ENCODE data around the gene SLC22A14. TPM values are rescaled to one million over a fixed set of nuclear protein-coding genes. Genes with fewer than 3 reads are reported as not detected.

Gene SLC22A14
- total and polyA plus RNA-seq, 10 of the 15 experiments (the other 5 are each of a cell fraction or from before 2014, with no cell fraction given) = not detected

DNA sequence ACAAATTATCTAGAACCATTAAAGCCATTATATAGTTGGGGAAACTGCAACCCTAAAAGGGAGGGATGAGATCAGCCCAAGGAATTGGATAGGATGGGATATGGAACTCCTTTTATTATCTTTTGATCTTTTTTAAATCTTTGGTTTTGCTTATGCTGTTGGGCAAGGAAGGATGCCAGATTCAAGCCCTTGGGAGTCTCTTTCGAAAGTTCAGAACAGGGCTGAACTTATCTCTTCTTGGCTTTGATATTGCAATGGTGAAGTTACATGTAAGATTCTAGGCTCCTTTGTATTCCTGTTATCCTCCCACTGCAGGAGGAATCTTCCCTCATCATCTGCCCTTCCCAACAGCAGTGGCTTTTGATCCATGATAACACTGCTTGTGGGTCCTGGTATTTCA, 26.5 kb upstream of the SLC22A14 start:
- no TSS peak for BruUV-seq (replicated peaks)
- DNase-seq (ENCODE audit: low read depth, low spot score) (no peak), FAIRE-seq (no peak), ATAC-seq (no peak)
- intact Hi-C loops (cut with micrococcal nuclease; ENCODE audit: unreplicated experiment) (no loop called here), in situ Hi-C loops (cut with MboI) (no loop called here)
- Histone ChIP-seq H3K9ac (ENCODE audit: control insufficient read depth, insufficient read depth, low read length) (no peak overlapping the region), H3K9me3 (replicated peaks; ENCODE audit: control insufficient read depth, insufficient read depth, low read length) (no peaks in the 10 kb centered on the region), H3K4me2 (ENCODE audit: control insufficient read depth, insufficient read depth) (no peak overlapping the region), H2AFZ (ENCODE audit: control insufficient read depth, low read depth, low read length) (no peak overlapping the region), H3K4me1 (ENCODE audit: control insufficient read depth, insufficient read depth, low read length) (no peaks in the 10 kb centered on the region), H4K20me1 (ENCODE audit: control insufficient read depth, insufficient read depth) (no peaks in the 10 kb centered on the region), H3K4me3 (no peak overlapping the region), H3K36me3 (ENCODE audit: control insufficient read depth in 2 of 2, insufficient read depth in 2 of 2, low read length in 1 of 2) (peaks cover 9 to 16% of the 10 kb centered on the region in 2 experiments; a peak in 3 of 4 replicates), H3K27me3 (replicated peaks in 1 of 2; ENCODE audit: control insufficient read depth in 2 of 2, insufficient read depth in 2 of 2, low read length in 1 of 2) (no peaks in the 10 kb centered on the region), H3K27ac (ENCODE audit: control insufficient read depth, insufficient read depth) (no peak overlapping the region), H3K79me2 (ENCODE audit: control insufficient read depth, insufficient read depth, low read length) (no peaks in the 10 kb centered on the region)
- WGBS (ENCODE audit: insufficient coverage, insufficient replicate concordance, low lambda C conversion rate, missing lambda C conversion rate) = 100% methylated on average over 1 of the region's 1 CpG
- ChIA-PET RAD21 (ENCODE audit: unreplicated experiment) (no interaction called here), POLR2A (interaction anchor here (0.7 kb wide), 1 partner anchor 12 kb away, joined by 3 read pairs; no protein-coding TSS in a partner anchor), SMC1A (ENCODE audit: uncharacterized antibody, unreplicated experiment) (interaction anchor here (0.9 to 1.9 kb wide), 2 partner anchors 17 to 46 kb away, joined by 3 to 5 read pairs; no protein-coding TSS in a partner anchor), CTCF (no interaction called here)
- TF ChIP-seq MYB (IDR thresholded peaks at IDR 0.05; ENCODE audit: borderline replicate concordance, low read depth, low read length) (no peak), JUND (IDR thresholded peaks at IDR 0.05; ENCODE audit: low read depth, low read length) (no peak), FOS (IDR thresholded peaks at IDR 0.05; ENCODE audit: borderline replicate concordance, extremely low read depth, insufficient read length) (no peak), TCF7 (IDR thresholded peaks at IDR 0.05; ENCODE audit: borderline replicate concordance) (no peak), BMI1 (IDR thresholded peaks at IDR 0.05; ENCODE audit: borderline replicate concordance) (no peak), BHLHE40 (IDR thresholded peaks at IDR 0.05; ENCODE audit: borderline replicate concordance in 1 of 2, low read depth in 2 of 2, low read length in 1 of 2) (no peak), SREBF2 (IDR thresholded peaks at IDR 0.05; ENCODE audit: low read length) (no peak)
- TF ChIP-seq, protein P1, sequence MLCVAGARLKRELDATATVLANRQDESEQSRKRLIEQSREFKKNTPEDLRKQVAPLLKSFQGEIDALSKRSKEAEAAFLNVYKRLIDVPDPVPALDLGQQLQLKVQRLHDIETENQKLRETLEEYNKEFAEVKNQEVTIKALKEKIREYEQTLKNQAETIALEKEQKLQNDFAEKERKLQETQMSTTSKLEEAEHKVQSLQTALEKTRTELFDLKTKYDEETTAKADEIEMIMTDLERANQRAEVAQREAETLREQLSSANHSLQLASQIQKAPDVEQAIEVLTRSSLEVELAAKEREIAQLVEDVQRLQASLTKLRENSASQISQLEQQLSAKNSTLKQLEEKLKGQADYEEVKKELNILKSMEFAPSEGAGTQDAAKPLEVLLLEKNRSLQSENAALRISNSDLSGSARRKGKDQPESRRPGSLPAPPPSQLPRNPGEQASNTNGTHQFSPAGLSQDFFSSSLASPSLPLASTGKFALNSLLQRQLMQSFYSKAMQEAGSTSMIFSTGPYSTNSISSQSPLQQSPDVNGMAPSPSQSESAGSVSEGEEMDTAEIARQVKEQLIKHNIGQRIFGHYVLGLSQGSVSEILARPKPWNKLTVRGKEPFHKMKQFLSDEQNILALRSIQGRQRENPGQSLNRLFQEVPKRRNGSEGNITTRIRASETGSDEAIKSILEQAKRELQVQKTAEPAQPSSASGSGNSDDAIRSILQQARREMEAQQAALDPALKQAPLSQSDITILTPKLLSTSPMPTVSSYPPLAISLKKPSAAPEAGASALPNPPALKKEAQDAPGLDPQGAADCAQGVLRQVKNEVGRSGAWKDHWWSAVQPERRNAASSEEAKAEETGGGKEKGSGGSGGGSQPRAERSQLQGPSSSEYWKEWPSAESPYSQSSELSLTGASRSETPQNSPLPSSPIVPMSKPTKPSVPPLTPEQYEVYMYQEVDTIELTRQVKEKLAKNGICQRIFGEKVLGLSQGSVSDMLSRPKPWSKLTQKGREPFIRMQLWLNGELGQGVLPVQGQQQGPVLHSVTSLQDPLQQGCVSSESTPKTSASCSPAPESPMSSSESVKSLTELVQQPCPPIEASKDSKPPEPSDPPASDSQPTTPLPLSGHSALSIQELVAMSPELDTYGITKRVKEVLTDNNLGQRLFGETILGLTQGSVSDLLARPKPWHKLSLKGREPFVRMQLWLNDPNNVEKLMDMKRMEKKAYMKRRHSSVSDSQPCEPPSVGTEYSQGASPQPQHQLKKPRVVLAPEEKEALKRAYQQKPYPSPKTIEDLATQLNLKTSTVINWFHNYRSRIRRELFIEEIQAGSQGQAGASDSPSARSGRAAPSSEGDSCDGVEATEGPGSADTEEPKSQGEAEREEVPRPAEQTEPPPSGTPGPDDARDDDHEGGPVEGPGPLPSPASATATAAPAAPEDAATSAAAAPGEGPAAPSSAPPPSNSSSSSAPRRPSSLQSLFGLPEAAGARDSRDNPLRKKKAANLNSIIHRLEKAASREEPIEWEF (IDR thresholded peaks at IDR 0.05; ENCODE audit: insufficient replicate concordance, low read depth, low read length) = no peak
- TF ChIP-seq, protein P2, sequence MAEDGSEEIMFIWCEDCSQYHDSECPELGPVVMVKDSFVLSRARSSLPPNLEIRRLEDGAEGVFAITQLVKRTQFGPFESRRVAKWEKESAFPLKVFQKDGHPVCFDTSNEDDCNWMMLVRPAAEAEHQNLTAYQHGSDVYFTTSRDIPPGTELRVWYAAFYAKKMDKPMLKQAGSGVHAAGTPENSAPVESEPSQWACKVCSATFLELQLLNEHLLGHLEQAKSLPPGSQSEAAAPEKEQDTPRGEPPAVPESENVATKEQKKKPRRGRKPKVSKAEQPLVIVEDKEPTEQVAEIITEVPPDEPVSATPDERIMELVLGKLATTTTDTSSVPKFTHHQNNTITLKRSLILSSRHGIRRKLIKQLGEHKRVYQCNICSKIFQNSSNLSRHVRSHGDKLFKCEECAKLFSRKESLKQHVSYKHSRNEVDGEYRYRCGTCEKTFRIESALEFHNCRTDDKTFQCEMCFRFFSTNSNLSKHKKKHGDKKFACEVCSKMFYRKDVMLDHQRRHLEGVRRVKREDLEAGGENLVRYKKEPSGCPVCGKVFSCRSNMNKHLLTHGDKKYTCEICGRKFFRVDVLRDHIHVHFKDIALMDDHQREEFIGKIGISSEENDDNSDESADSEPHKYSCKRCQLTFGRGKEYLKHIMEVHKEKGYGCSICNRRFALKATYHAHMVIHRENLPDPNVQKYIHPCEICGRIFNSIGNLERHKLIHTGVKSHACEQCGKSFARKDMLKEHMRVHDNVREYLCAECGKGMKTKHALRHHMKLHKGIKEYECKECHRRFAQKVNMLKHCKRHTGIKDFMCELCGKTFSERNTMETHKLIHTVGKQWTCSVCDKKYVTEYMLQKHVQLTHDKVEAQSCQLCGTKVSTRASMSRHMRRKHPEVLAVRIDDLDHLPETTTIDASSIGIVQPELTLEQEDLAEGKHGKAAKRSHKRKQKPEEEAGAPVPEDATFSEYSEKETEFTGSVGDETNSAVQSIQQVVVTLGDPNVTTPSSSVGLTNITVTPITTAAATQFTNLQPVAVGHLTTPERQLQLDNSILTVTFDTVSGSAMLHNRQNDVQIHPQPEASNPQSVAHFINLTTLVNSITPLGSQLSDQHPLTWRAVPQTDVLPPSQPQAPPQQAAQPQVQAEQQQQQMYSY (CRISPR knock-in tag; IDR thresholded peaks at IDR 0.05) = no peak
- TF ChIP-seq, protein P3, sequence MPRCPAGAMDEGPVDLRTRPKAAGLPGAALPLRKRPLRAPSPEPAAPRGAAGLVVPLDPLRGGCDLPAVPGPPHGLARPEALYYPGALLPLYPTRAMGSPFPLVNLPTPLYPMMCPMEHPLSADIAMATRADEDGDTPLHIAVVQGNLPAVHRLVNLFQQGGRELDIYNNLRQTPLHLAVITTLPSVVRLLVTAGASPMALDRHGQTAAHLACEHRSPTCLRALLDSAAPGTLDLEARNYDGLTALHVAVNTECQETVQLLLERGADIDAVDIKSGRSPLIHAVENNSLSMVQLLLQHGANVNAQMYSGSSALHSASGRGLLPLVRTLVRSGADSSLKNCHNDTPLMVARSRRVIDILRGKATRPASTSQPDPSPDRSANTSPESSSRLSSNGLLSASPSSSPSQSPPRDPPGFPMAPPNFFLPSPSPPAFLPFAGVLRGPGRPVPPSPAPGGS (IDR thresholded peaks at IDR 0.05; ENCODE audit: borderline replicate concordance, insufficient read depth, low read depth, low read length, poor library complexity, severe bottlenecking) = no peak
